WERI-Rb-1 (cell line): ENCODE measurements around the gene ORC6.

Source experiments
- DNase-seq: peaks from one replicate; pipeline ENCODE4 v3.0.0-alpha.2; 2020
- H3K27ac ChIP-seq: fragments of 250-450 bp; sonication (Bioruptor Pico); 2 replicates; pipeline ENCODE4 v1.5.1; 2020; ENCODE audit warnings: mild to moderate bottlenecking, moderate library complexity
- H3K27me3 ChIP-seq: fragments of 250-450 bp; sonication (Bioruptor Pico); 2 replicates; pipeline ENCODE4 v1.5.1; 2021; ENCODE audit warnings: mild to moderate bottlenecking, low read depth, moderate library complexity; ENCODE audit not compliant: insufficient read depth, severe bottlenecking
- H3K36me3 ChIP-seq: fragments of 250-450 bp; sonication (Bioruptor Pico); 2 replicates; pipeline ENCODE4 v1.5.1; 2020; ENCODE audit warnings: mild to moderate bottlenecking, moderate library complexity
- H3K4me3 ChIP-seq: 2 replicates; pipeline ENCODE4 v1.5.1; 2011; ENCODE audit warnings: low read depth, mild to moderate bottlenecking, control low read depth, low read length
- H3K9me3 ChIP-seq: fragments of 250-450 bp; sonication (Bioruptor Pico); 2 replicates; pipeline ENCODE4 v1.5.1; 2021; ENCODE audit warnings: mild to moderate bottlenecking, moderate library complexity; ENCODE audit not compliant: severe bottlenecking
- TF ChIP-seq, protein P1 (sequence below): IDR thresholded peaks from 2 replicates; pipeline ENCODE4 v1.5.1; 2011; ENCODE audit warnings: low read depth, mild to moderate bottlenecking, control low read depth, inconsistent platforms, low read length

Gene ORC6

DNA sequence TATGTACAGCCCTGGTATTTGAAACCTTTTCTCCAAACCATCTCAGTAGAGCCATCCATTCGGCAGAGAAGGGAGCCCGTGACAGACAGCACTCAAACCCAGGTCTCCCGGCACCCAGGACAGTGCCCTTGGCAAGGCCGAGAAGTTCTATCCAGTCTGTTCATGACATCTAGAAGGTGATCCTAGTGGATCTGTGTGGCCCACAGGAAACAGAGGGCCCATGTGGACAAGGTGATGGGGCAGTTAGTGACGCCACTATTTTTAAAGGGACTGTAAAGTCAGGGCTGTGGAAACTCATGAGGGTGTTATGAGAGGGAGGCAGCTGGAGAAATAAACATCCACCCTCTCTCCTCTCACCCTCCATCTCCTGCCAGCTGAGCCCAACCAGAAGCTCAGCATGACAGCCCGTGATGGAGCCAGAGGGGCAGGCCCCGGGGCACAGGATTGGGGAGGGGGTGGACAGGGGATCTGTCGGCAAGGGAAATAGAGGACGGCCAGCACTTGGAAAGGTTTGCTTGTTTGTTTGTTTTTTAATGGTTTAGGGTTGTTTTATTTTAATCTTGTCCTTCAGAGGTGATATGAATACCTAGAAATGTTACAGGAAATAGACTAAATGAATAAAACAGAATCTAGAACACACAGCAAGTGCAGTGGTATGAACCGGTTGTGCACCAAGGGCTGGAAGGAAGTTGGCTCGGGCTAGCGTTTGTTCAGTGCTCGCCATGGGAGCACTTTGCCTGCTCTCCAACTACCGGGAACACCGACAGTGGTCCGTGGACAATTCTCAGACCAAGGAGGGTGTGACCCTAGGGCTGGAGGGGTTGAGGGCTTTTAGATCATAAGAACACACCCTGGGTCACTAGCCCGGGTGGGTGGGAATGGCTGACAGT lies 41.6 kb downstream of the ORC6 start:
- DNase-seq: no peak
- Histone ChIP-seq H3K36me3 (no peaks in the 10 kb centered on the region), H3K27me3 (no peaks in the 10 kb centered on the region), H3K9me3 (no peaks in the 10 kb centered on the region), H3K4me3 (no peak overlapping the region), H3K27ac (no peak overlapping the region)
- TF ChIP-seq, protein P1, sequence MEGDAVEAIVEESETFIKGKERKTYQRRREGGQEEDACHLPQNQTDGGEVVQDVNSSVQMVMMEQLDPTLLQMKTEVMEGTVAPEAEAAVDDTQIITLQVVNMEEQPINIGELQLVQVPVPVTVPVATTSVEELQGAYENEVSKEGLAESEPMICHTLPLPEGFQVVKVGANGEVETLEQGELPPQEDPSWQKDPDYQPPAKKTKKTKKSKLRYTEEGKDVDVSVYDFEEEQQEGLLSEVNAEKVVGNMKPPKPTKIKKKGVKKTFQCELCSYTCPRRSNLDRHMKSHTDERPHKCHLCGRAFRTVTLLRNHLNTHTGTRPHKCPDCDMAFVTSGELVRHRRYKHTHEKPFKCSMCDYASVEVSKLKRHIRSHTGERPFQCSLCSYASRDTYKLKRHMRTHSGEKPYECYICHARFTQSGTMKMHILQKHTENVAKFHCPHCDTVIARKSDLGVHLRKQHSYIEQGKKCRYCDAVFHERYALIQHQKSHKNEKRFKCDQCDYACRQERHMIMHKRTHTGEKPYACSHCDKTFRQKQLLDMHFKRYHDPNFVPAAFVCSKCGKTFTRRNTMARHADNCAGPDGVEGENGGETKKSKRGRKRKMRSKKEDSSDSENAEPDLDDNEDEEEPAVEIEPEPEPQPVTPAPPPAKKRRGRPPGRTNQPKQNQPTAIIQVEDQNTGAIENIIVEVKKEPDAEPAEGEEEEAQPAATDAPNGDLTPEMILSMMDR: no peak

DNA sequence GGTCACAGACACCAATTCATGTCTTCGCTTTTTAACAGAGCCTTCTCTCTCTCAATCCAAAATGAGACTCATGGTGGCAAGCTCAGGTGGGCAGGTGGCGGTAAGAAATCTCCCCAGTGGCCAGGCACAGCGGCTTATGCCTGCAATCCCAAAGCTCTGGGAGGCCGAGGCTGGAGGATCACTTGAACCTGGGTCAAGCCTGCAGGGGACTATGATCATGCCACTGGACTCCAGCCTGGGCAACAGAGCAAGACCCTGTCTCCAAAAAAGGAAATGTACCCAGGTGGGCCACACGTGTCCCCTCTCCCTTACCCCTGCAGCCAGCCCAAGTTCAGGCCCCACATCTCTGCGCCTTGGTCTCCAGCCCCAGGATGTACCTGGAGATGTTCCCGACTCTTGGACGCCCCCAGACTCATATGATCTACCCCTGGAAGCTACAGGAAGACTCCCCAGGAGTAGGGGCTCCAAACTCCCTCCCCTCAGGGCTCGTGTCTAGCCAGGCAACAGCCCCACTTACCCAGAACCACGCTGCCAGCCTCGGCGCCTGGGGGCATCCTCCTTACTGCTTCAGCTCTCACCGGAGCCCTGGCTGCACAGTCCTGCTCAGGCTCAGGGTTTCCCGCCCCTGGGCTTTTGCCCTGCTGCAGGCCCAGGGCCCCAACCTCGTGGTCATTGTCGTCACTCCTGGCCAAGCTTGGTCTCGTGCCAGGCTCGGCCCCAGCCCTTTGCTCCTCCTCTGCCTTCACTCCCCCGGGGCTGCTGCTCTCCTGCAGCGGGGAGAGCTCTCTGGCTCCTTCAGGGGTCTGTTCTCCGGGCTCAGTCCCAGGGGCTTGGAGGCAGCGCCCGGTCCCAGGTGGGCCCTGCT lies 42.5 kb downstream of the ORC6 start:
- DNase-seq: no peak
- H3K9me3 ChIP-seq: no peaks in the 10 kb centered on the region
- H3K27ac ChIP-seq: no peak overlapping the region
- no peaks in the 10 kb centered on the region for H3K36me3 ChIP-seq
- H3K27me3 ChIP-seq: no peaks in the 10 kb centered on the region
- no peak overlapping the region for H3K4me3 ChIP-seq
- TF ChIP-seq, protein P1: no peak

DNA sequence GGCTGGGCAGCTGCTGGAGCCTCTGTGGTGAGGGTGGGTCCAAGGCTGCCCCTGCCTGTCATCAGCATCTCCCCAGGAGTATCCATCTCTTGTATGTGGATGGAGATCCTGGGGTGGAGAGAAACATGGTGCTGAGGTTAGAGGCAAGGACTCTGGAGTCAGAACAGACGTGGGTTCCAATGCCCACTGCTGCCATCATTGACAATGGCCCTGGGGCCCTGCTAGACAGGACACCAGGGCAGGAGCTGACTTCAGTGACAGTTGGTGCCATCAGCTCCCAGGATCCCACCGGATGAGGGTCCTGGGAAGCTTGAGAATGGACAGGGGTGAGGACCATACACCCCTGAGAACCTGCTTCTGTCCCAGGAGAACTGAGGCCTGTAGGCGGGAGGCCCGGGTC lies 43.1 kb downstream of the ORC6 start:
- no peak overlapping the region for H3K27ac ChIP-seq
- TF ChIP-seq, protein P1: no peak
- no peak overlapping the region for H3K4me3 ChIP-seq

DNA sequence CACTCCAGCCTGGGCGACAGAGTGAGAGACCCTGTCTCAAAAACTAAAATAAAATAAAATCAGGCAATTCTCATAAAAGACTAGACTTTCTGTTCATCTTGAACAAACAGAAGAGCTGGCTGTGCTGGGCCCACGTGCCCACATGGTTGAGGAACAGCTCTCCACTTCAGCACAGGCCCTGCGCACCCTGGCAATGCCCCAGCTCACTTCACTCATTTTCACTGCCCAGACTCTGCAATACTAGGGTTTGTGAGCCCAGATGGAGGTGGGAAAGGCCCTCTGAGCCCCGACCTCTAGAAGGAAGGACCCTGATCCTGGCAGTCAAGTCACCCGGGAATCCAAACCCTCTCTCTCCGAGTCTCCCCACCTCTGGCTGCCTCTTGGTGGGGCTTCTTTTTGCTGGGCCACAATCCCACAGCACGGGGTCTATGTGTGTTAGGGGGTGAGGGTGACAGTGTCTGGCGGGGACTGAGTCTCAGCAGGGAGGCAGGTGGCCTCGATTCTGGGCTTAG lies 43.9 kb downstream of the ORC6 start:
- Histone ChIP-seq H3K27me3 (no peaks in the 10 kb centered on the region), H3K27ac (no peak overlapping the region), H3K36me3 (no peaks in the 10 kb centered on the region), H3K9me3 (no peaks in the 10 kb centered on the region), H3K4me3 (no peak overlapping the region)
- no peak for DNase-seq
- TF ChIP-seq, protein P1: no peak

More for the DNA sequence above, 43.1 kb downstream of the ORC6 start:
- no peaks in the 10 kb centered on the region for H3K36me3 ChIP-seq
- H3K27me3 ChIP-seq: no peaks in the 10 kb centered on the region
- DNase-seq: no peak
- H3K9me3 ChIP-seq: no peaks in the 10 kb centered on the region

DNA sequence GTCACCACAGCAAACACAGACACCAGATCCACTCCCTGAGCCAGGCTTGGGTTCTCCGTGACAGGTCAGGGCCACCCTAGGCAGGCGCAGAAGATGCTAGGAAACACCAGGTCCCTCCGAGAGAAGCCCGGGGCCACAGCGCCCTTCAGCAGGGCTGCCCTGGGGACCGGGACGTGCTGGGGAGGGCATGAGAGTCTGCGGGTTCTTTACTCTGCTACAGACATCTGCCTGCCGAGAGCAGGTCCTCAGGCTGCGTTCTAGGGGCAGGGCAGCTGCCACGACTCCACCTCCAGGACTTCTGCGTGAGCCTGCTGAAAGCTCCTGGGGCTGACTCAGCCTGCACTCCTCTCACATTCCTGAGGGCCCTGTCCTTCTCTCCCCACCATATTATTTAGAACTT lies 47.2 kb downstream of the ORC6 start:
- TF ChIP-seq, protein P1: no peak
- DNase-seq: no peak
- no peaks in the 10 kb centered on the region for H3K36me3 ChIP-seq

More for the DNA sequence above, 47.2 kb downstream of the ORC6 start:
- no peaks in the 10 kb centered on the region for H3K27me3 ChIP-seq
- H3K27ac ChIP-seq: no peak overlapping the region
- H3K4me3 ChIP-seq: no peak overlapping the region
- no peaks in the 10 kb centered on the region for H3K9me3 ChIP-seq
